Erythroblast (primary cell): ENCODE data around the gene TMEM272.

Experiments
- DNase-seq, 2 experiments: peaks; one replicate each; lab custom pipeline; 2025; lab: John Stamatoyannopoulos, UW
- GATA1 ChIP-seq: IDR thresholded peaks from 2 replicates; pipeline ENCODE4 v1.6.1; 2011; ENCODE audit warnings: low read depth, mild to moderate bottlenecking, control low read depth, low read length, moderate library complexity
- POLR2A ChIP-seq: IDR thresholded peaks from 2 replicates; pipeline ENCODE4 v1.6.1; 2011; ENCODE audit warnings: mild to moderate bottlenecking, low read length

The TMEM272 gene

DNA sequence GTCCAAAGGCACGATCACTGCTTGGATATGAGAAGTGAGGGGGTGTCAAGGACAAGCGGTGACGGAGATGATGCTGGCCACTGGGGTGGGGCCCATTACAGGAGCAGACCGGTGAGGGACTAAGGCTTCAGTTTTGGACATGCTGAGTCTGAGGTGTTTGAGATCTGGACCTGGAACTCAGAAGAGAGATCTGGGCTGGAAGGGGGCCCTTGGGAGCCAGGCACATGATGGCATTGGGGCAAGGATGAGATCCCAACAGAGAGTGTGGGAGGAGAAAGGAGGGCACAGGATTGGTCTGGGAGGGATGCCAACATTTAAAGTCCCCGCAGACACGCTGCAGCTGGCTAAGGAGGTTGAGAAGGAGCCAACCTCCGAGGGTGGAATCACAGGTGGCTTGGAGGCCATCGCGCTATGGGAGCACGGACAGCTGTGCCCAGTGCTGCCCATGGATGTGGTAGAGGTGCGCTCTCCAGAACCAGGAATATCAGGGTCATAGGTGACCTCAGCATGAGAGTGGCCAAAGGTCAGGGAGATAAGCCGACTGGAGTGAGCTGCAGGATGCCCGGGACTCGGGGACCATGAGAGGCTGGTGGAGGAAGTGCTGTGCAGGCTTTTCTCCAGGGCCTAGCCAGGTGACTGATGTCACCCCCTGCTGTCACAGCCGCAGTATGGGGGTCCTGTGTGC lies 62.8 kb downstream of the TMEM272 start:
- no peak for TF ChIP-seq POLR2A
- TF ChIP-seq GATA1, result no peak
- no peak for DNase-seq

DNA sequence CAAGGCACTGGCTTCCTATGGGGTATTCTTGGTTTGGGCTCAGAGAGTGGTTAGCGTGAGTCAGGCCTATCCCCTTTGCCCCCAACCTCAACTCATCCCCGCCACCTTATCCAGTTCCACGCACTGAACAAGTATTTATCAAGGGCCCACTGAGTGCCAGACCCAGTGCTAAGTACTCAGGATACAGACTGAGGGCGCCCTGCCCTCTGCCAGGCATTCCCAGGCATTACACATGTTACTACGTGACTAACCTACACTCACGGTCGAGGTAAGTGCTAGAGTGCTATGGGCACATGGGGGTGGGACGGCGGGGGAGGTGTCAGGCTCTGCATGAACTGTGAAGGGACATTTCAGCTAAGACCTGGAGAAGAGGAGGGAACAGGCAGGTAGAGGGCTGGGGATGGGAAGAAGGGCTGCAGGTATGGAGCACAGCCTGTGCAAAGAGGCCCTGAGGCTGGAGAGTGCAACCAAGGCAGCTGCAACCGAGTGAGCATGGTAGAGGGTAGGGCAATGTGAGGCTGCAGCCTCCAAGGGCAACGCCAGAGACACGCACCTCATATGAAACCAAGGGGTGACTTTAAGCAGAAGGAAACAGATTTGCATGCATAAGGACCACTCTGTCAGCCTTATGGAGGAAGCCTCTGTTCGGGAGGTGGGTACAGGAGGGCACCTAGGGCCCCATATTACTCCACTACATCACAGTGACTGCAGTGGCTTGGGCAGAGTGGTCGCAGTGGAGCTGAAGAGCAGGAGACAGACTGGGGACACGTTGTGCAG lies 63.5 kb downstream of the TMEM272 start:
- TF ChIP-seq GATA1 (no peak), POLR2A (no peak)
- DNase-seq, result peak; percentile 18 to 22

DNA sequence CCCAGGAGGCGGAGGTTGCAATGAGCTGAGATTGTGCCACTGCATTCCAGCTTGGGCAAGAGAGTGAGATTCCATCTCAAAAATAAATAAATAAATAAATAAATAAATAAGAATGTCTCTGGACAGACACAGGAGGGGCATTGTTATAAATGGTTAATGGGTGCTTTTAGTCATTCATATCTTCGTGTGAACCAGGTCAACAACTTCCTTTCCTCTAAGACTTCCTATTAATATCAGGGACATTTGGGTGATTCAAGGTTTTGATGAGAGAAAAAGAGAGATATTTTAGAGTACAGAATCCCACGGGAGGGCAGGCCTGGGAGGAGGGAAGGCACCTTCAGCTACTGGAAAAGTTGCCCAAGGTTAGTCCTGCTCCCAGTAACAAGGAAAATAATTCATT lies 64.9 kb downstream of the TMEM272 start:
- TF ChIP-seq POLR2A (no peak), GATA1 (no peak)
- DNase-seq, result no peak

DNA sequence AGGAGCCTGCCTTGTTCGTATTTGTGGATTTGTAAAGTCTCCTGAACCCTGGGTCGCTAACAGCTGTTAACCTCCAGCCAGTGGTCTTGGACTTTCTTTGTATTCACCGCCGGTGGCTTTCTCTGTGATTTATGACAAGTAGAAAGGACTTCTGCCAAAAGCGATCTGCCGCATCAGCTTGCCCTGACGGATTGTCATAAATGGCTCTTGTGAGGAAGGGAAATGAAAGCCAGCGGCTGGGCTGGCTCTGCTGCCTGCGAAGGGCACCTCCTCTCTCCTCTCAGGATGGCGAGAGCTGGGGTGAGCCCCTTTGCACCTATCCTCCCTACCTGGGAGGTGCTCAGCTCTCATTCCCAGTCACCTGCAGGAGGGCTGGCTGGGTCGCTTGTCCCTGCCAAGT lies 66.6 kb downstream of the TMEM272 start:
- TF ChIP-seq GATA1, result no peak
- TF ChIP-seq POLR2A, result no peak
- no peak for DNase-seq

DNA sequence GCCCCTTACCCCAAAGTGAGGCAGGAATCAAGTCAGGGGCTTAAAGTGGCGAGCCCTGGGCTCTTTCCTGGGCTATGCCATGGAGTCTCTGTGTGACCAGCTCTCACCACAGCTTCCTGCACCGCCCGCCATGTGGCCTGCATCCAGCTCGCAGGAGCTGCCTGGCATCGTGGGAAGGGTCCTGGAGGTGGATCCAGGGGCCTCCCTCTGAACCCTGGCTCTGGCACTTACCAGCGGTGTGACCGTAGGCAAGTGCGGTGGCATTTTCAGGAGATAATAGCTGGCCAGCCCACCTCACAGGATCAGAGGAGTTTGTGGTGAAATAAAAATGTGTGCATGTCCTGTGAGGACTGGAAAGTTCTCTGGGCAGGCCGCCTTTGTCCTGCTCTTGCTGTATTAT lies 67.1 kb downstream of the TMEM272 start:
- TF ChIP-seq POLR2A (no peak), GATA1 (no peak)
- no peak for DNase-seq

DNA sequence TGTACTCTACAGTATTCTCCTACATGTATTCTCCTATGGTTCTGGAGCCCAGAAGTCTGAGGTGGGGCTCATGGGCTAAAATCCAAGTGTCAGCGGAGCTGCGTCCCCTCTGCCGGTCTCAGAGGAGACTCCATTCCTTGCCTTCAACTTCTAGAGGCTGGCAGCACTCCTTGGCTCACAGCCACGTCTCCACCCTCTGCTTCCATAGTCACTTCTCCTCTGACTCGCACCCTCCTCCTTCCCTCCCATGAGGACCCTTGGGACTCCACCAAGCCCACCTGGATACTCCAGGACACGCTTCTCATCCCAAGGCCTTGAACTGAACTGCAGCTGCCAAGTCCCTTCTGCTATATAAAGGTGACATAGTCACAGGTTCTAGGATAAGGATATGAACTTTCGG lies 68.8 kb downstream of the TMEM272 start:
- no peak for DNase-seq
- TF ChIP-seq POLR2A (no peak), GATA1 (no peak)

DNA sequence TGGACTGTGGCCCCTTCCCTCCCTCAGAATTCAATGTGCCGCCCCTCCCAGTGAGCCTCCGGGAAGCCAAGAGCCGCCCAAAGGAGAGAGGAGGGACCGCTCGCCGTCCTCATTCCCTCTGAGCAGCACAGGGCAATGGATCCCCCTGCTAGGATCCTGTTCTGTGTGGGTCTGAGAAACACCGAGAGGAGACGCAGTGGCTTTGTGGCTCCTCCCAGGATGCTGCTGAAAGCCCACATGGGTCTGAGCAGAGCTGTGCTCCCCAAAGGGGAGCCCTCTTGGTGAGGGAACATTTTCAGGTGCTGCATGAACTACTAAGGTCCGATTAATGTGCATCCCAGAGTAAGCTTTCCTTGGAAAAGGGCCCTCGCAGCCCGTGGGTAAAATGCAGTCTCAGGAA lies 71.5 kb downstream of the TMEM272 start:
- DNase-seq, result no peak
- TF ChIP-seq GATA1, result no peak
- TF ChIP-seq POLR2A, result no peak

DNA sequence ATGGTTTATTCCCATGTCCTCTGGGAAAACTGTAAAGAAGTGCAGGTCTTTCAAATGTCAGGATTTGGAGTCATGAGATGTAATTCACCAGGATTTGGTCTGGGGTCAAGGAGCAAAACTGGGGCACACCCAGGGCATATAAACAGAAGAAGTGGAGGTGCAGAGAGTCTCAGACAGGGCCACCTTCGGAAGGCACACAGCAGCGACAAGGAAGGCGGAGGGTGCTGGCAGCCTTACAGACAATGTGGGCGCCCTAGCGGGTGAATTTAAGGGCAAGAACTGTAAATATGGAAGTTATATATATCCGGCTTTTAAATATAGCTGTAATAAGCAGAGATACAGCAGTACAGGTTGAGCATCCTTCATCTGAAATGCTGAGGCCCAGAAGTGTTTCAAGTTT lies 72.2 kb downstream of the TMEM272 start:
- TF ChIP-seq GATA1 (no peak), POLR2A (no peak)
- no peak for DNase-seq

DNA sequence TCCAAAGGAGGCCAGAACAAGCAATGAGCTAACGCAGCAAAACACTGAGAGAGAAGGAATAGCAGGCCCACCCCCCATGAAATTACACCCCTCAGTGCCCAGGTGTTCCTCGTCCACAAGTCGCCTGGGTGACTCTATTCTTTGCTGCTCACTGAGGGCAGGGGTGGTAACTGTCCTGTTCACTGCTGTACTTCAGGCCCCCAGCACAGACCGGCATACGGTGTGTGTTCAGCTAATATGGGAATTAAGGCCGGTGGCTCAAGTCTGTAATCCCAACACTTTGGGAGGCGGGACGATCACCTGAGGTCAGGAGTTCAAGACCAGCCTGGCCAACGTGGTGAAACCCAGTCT lies 72.9 kb downstream of the TMEM272 start:
- TF ChIP-seq POLR2A, result no peak
- no peak for TF ChIP-seq GATA1
- no peak for DNase-seq

DNA sequence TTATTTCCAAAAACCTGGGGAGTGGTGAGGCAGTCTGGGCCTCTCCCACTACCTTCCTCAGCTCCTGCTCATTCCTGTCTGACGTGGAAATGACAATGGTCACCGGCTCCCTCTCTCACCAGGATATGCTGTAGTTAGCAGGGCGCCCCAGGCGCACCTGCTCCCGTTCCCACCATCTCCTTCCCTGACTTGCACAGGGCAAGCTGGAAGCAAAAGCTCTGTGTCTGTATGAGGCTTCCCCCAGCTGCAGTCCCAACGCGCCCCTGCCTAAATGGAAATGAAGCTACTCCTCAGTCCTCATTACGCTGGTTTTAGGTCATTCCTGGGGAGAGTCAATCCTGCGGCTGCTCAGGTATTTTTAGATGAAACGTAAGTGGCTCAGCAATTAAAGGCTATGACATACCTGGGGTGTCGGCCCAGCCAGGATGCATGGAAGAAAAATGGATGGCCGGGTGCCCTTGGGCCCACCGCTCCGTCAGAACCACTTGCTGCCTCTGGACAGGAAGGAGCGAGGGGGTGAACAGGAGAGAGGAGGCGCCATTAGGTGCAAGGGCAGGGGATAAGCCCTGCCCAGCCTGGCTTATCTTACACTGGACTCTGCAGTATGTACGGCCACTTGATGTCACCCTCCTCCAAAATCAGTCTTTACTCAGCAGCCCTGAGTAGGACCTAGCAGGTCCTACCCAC lies 73.4 kb downstream of the TMEM272 start:
- no peak for TF ChIP-seq GATA1

DNA sequence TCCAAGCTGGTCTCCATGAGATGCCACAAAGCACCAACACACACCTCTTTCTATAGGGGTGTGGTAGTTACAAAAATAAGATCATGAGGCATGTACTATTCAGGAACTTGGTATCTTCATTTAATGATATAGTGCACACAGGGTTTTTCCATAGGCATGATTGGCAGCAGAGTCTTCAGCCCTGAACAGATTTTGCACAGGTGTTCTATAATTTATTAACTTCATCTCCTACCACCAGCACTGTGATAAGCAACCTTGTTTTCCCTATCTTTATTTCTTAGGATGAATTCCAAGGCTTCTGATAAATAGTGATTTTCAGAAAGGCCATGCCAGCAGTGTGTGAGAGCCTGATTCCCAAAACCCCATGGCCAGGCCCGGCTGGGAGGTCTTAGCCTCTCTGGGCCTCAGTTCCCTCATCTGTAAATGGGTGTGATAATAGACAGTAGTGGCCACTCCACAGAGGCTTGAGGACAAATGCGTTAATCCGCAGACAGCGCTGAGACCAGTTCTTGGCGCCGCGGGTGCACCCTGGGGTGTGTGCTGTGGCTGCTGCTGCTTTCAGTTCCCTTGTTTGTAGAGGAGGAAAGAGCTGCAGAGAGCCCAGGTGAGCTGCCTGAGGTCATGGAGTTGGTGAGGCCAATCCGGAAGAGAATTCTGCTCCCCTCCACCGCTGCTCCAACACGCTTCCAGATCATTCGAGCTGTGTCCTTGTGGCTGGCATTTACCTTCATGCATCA lies 74.1 kb downstream of the TMEM272 start:
- TF ChIP-seq POLR2A (no peak), GATA1 (no peak)
- no peak for DNase-seq

More for the DNA sequence above, 73.4 kb downstream of the TMEM272 start:
- DNase-seq, result no peak

DNA sequence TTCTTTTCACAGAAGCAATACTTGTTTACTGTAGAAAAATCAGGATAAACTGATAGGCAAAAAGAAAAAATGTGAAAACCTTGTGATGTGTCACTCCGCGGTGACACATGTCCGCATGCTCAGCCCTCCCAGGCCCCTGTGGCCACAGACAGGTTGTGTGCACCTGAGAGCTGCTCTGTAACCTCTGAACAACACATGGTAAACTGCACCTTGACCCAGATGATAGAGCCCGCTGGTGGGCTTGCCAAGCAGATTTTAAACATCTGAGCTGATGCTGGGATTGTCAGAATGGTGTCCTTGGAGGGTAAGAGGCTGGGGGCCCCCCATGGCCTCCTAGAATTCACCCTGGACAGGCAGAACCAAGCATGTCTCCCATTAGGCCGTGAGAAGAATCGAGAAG lies 74.8 kb downstream of the TMEM272 start:
- DNase-seq, result no peak
- TF ChIP-seq POLR2A (no peak), GATA1 (no peak)

DNA sequence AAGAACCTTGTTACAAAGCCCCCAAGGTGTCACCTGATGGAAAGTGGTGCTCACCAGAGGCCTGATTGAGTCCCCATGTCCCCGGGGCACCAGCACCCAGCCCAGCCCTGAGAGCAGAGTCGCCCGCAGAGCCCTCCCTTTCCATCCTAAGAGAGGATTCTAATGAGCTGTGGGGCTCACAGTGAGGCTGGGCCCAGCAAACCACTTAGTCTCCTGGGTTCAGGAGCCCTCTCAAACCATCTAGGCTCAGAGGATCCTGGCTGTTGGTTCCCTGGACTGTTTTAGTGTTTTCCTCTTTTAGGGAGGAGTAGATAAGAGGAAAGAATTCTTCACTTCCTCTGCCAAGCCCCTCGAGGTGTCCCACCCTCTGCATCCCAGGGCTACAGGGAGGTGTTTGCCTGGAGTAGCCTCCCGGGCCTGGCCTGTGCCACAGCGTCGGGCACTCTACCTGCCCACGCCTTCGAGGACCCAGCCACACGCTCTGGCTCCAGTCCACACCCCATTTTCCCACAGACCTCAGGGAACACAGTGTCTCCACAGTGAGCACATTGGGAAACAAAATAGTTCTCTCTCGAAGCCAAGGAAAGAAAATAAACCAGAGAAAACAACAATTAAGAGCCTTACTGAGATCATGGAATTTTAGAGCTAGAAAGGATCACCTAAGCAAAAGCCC lies 75.4 kb downstream of the TMEM272 start:
- no peak for DNase-seq
- no peak for TF ChIP-seq GATA1

DNA sequence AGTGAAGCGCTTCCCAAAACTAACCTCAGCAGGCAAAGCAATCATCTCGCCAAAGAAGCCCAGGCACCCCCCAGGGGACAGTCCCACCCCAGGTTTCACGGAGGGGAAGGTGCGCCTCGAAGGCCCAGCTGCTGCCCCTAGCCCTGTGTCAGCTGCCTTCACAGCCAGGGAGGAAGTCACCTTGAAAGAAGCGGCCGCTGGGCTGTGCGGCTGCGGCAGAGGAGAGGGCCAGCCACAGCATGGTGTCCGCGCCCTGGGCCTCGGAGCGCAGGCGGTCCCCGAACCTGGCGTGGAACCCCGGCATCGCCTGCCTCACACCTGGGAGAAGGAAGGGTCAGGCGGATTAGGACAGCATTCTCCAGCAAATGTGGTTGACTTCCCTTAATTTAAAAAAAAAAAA lies 76.0 kb downstream of the TMEM272 start:
- no peak for DNase-seq
- no peak for TF ChIP-seq GATA1
- TF ChIP-seq POLR2A, result no peak
